Measurements from ENCODE around the gene PXK. TPM values are rescaled to one million over a fixed set of nuclear protein-coding genes. Genes with fewer than 3 reads are reported as not detected.

The PXK gene
- total RNA-seq, 2 experiments from 2014 or later, result 22.2 to 23.6 TPM

GRCh38 chr3:58298190-58298589, 34.5 kb upstream of the PXK start:
- no peak for DNase-seq
- H3K36me3 Mint-ChIP-seq (ENCODE audit: low read depth), result no peaks in the 10 kb centered on the region

GRCh38 chr3:58299075-58299474, 33.6 kb upstream of the PXK start:
- H3K4me3 Mint-ChIP-seq, result no peak overlapping the region
- peaks cover 17% of the 10 kb centered on the region for H3K27me3 Mint-ChIP-seq
- peaks cover 3% of the 10 kb centered on the region for H3K9me3 Mint-ChIP-seq
- no peak overlapping the region for H3K27ac Mint-ChIP-seq
- intact Hi-C loops (cut with micrococcal nuclease), result no loop called here
- no peak for DNase-seq
- H3K36me3 Mint-ChIP-seq (ENCODE audit: low read depth), result no peaks in the 10 kb centered on the region
- TF ChIP-seq CTCF (IDR thresholded peaks at IDR 0.05), result no peak
- POLR2A ChIA-PET, result no interaction called here
- no peaks in the 10 kb centered on the region for H3K4me1 Mint-ChIP-seq (ENCODE audit: low read depth)
- CTCF ChIA-PET, result interaction anchor here (1.3 to 4.4 kb wide), 5 partner anchors 80 to 122 kb away, joined by 3 to 35 read pairs (median 6); no protein-coding TSS in a partner anchor
- no peak for ATAC-seq

More at GRCh38 chr3:58298190-58298589, 34.5 kb upstream of the PXK start:
- H3K9me3 Mint-ChIP-seq, result peaks cover 3% of the 10 kb centered on the region
- ChIA-PET CTCF (interaction anchor here (1.2 to 4.4 kb wide), 5 partner anchors 9 to 121 kb away, joined by 3 to 35 read pairs (median 12); partner anchors contain the start of genes HTD2 and RPP14), POLR2A (no interaction called here)
- H3K27me3 Mint-ChIP-seq, result peaks cover 17% of the 10 kb centered on the region
- H3K4me3 Mint-ChIP-seq, result no peak overlapping the region
- H3K4me1 Mint-ChIP-seq (ENCODE audit: low read depth), result no peaks in the 10 kb centered on the region
- no peak overlapping the region for H3K27ac Mint-ChIP-seq
- ATAC-seq, result no peak
- no peak for TF ChIP-seq CTCF (IDR thresholded peaks at IDR 0.05)
- intact Hi-C loops (cut with micrococcal nuclease), result no loop called here

- H3K36me3 Mint-ChIP-seq (ENCODE audit: low read depth), result no peaks in the 10 kb centered on the region
- H3K4me3 Mint-ChIP-seq, result no peak overlapping the region
- H3K27ac Mint-ChIP-seq, result no peak overlapping the region
- H3K9me3 Mint-ChIP-seq, result peaks cover 3% of the 10 kb centered on the region
- intact Hi-C loops (cut with micrococcal nuclease), result loop anchor here (5.0 kb wide), 1 partner anchor 113 kb away; no protein-coding TSS in a partner anchor
- no peaks in the 10 kb centered on the region for H3K4me1 Mint-ChIP-seq (ENCODE audit: low read depth)
- TF ChIP-seq CTCF (IDR thresholded peaks at IDR 0.05), result peak; percentile 58
- no peak for DNase-seq
- no peak for ATAC-seq
- ChIA-PET POLR2A (interaction anchor here (0.7 kb wide), 1 partner anchor 120 kb away, joined by 3 read pairs; no protein-coding TSS in a partner anchor), CTCF (interaction anchor here (0.7 to 4.4 kb wide), 16 partner anchors 30 to 137 kb away, joined by 3 to 35 read pairs (median 3); no protein-coding TSS in a partner anchor)
- H3K27me3 Mint-ChIP-seq, result peaks cover 17% of the 10 kb centered on the region
Measured at GRCh38 chr3:58299839-58300516, 32.7 kb upstream of the PXK start.

- DNase-seq (peak; percentile 99), ATAC-seq (peak; percentile 91)
- peaks cover 3% of the 10 kb centered on the region for H3K9me3 Mint-ChIP-seq
- CTCF ChIA-PET, result interaction anchor here (0.6 to 7.0 kb wide), 57 partner anchors 10 to 344 kb away, joined by 3 to 87 read pairs (median 4); partner anchors contain the start of genes ABHD6, KCTD6 and PXK
- peak within 1 kb of the TSS; percentile 100 for H3K27ac Mint-ChIP-seq
- TF ChIP-seq CTCF (IDR thresholded peaks at IDR 0.05), result peak; percentile 81
- POLR2A ChIA-PET, result interaction anchor here (0.7 to 3.5 kb wide), 17 partner anchors 10 to 187 kb away, joined by 3 to 16 read pairs (median 3); partner anchors contain the start of gene PXK
- peaks cover 23% of the 10 kb centered on the region for H3K4me1 Mint-ChIP-seq (ENCODE audit: low read depth)
- peak within 1 kb of the TSS; percentile 97 for H3K4me3 Mint-ChIP-seq
- H3K36me3 Mint-ChIP-seq (ENCODE audit: low read depth), result peaks cover 24% of the 10 kb centered on the region
- intact Hi-C loops (cut with micrococcal nuclease), result loop anchor here (5.0 kb wide), 3 partner anchors 69 to 226 kb away; partner anchors contain the start of gene ABHD6
- peaks cover 5% of the 10 kb centered on the region for H3K27me3 Mint-ChIP-seq
Measured at GRCh38 chr3:58305882-58306711, 26.6 kb upstream of the PXK start, which contains the start of the genes HTD2 and RPP14. Gene HTD2, plus strand, starts transcription at chr3:58306520. Its CDS starts 11,094 bp downstream, at chr3:58317614. Gene RPP14, plus strand, starts transcription at chr3:58306245. Its CDS starts 4,085 bp downstream, at chr3:58310330.

Measured in activated CD8-positive, alpha-beta T cell treated with anti-CD3 and anti-CD28 coated beads for 36 hours (primary cell).